ENCODE results near the gene DCTD.

Gene DCTD

GRCh38 chr4:182863501-182863900 lies 53.7 kb downstream of the DCTD start:
- Histone ChIP-seq H3K36me3 (ENCODE audit: insufficient read depth, low read length) (no peaks in the 10 kb centered on the region), H3K4me1 (ENCODE audit: insufficient read depth, low read length) (no peaks in the 10 kb centered on the region), H3K4me3 (ENCODE audit: low read depth in 1 of 2, low read length in 2 of 2) (no peak overlapping the region), H3K27ac (ENCODE audit: low read depth, low read length) (no peak overlapping the region), H3K27me3 (ENCODE audit: control insufficient read depth in 1 of 2, insufficient read depth in 2 of 2, low read length in 2 of 2) (no peaks in the 10 kb centered on the region), H3K9ac (ENCODE audit: low read length) (no peak overlapping the region), H3K9me3 (ENCODE audit: low read length) (no peaks in the 10 kb centered on the region)

GRCh38 chr4:182862921-182863320 lies 54.3 kb downstream of the DCTD start:
- no peak overlapping the region for H3K9ac ChIP-seq (ENCODE audit: low read length)
- H3K36me3 ChIP-seq (ENCODE audit: insufficient read depth, low read length), result no peaks in the 10 kb centered on the region
- H3K9me3 ChIP-seq (ENCODE audit: low read length), result no peaks in the 10 kb centered on the region
- no peak overlapping the region for H3K4me3 ChIP-seq (ENCODE audit: low read depth in 1 of 2, low read length in 2 of 2)
- no peak overlapping the region for H3K27ac ChIP-seq (ENCODE audit: low read depth, low read length)
- no peaks in the 10 kb centered on the region for H3K27me3 ChIP-seq (ENCODE audit: control insufficient read depth in 1 of 2, insufficient read depth in 2 of 2, low read length in 2 of 2)
- H3K4me1 ChIP-seq (ENCODE audit: insufficient read depth, low read length), result no peaks in the 10 kb centered on the region

- no peaks in the 10 kb centered on the region for H3K36me3 ChIP-seq (ENCODE audit: insufficient read depth, low read length)
- H3K4me3 ChIP-seq (ENCODE audit: low read depth in 1 of 2, low read length in 2 of 2), result no peak overlapping the region
- no peaks in the 10 kb centered on the region for H3K4me1 ChIP-seq (ENCODE audit: insufficient read depth, low read length)
- no peak overlapping the region for H3K27ac ChIP-seq (ENCODE audit: low read depth, low read length)
- no peak overlapping the region for H3K9ac ChIP-seq (ENCODE audit: low read length)
- H3K27me3 ChIP-seq (ENCODE audit: control insufficient read depth in 1 of 2, insufficient read depth in 2 of 2, low read length in 2 of 2), result no peaks in the 10 kb centered on the region
- no peaks in the 10 kb centered on the region for H3K9me3 ChIP-seq (ENCODE audit: low read length)
Measured at GRCh38 chr4:182862141-182862875, 54.9 kb downstream of the DCTD start.

GRCh38 chr4:182861346-182861745 lies 55.8 kb downstream of the DCTD start:
- H3K27ac ChIP-seq (ENCODE audit: low read depth, low read length), result no peak overlapping the region
- H3K27me3 ChIP-seq (ENCODE audit: control insufficient read depth in 1 of 2, insufficient read depth in 2 of 2, low read length in 2 of 2), result no peaks in the 10 kb centered on the region
- no peaks in the 10 kb centered on the region for H3K36me3 ChIP-seq (ENCODE audit: insufficient read depth, low read length)
- H3K9ac ChIP-seq (ENCODE audit: low read length), result no peak overlapping the region
- H3K9me3 ChIP-seq (ENCODE audit: low read length), result no peaks in the 10 kb centered on the region
- H3K4me1 ChIP-seq (ENCODE audit: insufficient read depth, low read length), result no peaks in the 10 kb centered on the region
- H3K4me3 ChIP-seq (ENCODE audit: low read depth in 1 of 2, low read length in 2 of 2), result no peak overlapping the region

- no peak overlapping the region for H3K27ac ChIP-seq (ENCODE audit: low read depth, low read length)
- no peak overlapping the region for H3K9ac ChIP-seq (ENCODE audit: low read length)
- no peaks in the 10 kb centered on the region for H3K9me3 ChIP-seq (ENCODE audit: low read length)
- no peak overlapping the region for H3K4me3 ChIP-seq (ENCODE audit: low read depth in 1 of 2, low read length in 2 of 2)
- H3K36me3 ChIP-seq (ENCODE audit: insufficient read depth, low read length), result no peaks in the 10 kb centered on the region
- no peaks in the 10 kb centered on the region for H3K27me3 ChIP-seq (ENCODE audit: control insufficient read depth in 1 of 2, insufficient read depth in 2 of 2, low read length in 2 of 2)
- no peaks in the 10 kb centered on the region for H3K4me1 ChIP-seq (ENCODE audit: insufficient read depth, low read length)
Measured at GRCh38 chr4:182859730-182860129, 57.5 kb downstream of the DCTD start.

GRCh38 chr4:182858711-182859110 lies 58.5 kb downstream of the DCTD start:
- no peaks in the 10 kb centered on the region for H3K36me3 ChIP-seq (ENCODE audit: insufficient read depth, low read length)
- H3K27me3 ChIP-seq (ENCODE audit: control insufficient read depth in 1 of 2, insufficient read depth in 2 of 2, low read length in 2 of 2), result no peaks in the 10 kb centered on the region
- no peaks in the 10 kb centered on the region for H3K4me1 ChIP-seq (ENCODE audit: insufficient read depth, low read length)
- H3K27ac ChIP-seq (ENCODE audit: low read depth, low read length), result no peak overlapping the region
- no peaks in the 10 kb centered on the region for H3K9me3 ChIP-seq (ENCODE audit: low read length)
- H3K9ac ChIP-seq (ENCODE audit: low read length), result no peak overlapping the region
- no peak overlapping the region for H3K4me3 ChIP-seq (ENCODE audit: low read depth in 1 of 2, low read length in 2 of 2)

GRCh38 chr4:182856862-182857261 lies 60.3 kb downstream of the DCTD start:
- Histone ChIP-seq H3K4me1 (ENCODE audit: insufficient read depth, low read length) (no peaks in the 10 kb centered on the region), H3K9me3 (ENCODE audit: low read length) (no peaks in the 10 kb centered on the region), H3K27ac (ENCODE audit: low read depth, low read length) (no peak overlapping the region), H3K36me3 (ENCODE audit: insufficient read depth, low read length) (no peaks in the 10 kb centered on the region), H3K27me3 (ENCODE audit: control insufficient read depth in 1 of 2, insufficient read depth in 2 of 2, low read length in 2 of 2) (no peaks in the 10 kb centered on the region), H3K9ac (ENCODE audit: low read length) (no peak overlapping the region), H3K4me3 (ENCODE audit: low read depth in 1 of 2, low read length in 2 of 2) (no peak overlapping the region)

- Histone ChIP-seq H3K4me1 (ENCODE audit: insufficient read depth, low read length) (no peaks in the 10 kb centered on the region), H3K27ac (ENCODE audit: low read depth, low read length) (no peak overlapping the region), H3K9ac (ENCODE audit: low read length) (no peak overlapping the region), H3K36me3 (ENCODE audit: insufficient read depth, low read length) (no peaks in the 10 kb centered on the region), H3K27me3 (ENCODE audit: control insufficient read depth in 1 of 2, insufficient read depth in 2 of 2, low read length in 2 of 2) (no peaks in the 10 kb centered on the region), H3K4me3 (ENCODE audit: low read depth in 1 of 2, low read length in 2 of 2) (no peak overlapping the region), H3K9me3 (ENCODE audit: low read length) (no peaks in the 10 kb centered on the region)
Measured at GRCh38 chr4:182855877-182856276, 61.3 kb downstream of the DCTD start.

- H3K9ac ChIP-seq (ENCODE audit: low read length), result no peak overlapping the region
- H3K36me3 ChIP-seq (ENCODE audit: insufficient read depth, low read length), result no peaks in the 10 kb centered on the region
- H3K4me1 ChIP-seq (ENCODE audit: insufficient read depth, low read length), result no peaks in the 10 kb centered on the region
- H3K27ac ChIP-seq (ENCODE audit: low read depth, low read length), result no peak overlapping the region
- no peaks in the 10 kb centered on the region for H3K27me3 ChIP-seq (ENCODE audit: control insufficient read depth in 1 of 2, insufficient read depth in 2 of 2, low read length in 2 of 2)
- no peaks in the 10 kb centered on the region for H3K9me3 ChIP-seq (ENCODE audit: low read length)
- H3K4me3 ChIP-seq (ENCODE audit: low read depth in 1 of 2, low read length in 2 of 2), result no peak overlapping the region
Measured at GRCh38 chr4:182855312-182855711, 61.9 kb downstream of the DCTD start.

- H3K9ac ChIP-seq (ENCODE audit: low read length), result no peak overlapping the region
- no peaks in the 10 kb centered on the region for H3K4me1 ChIP-seq (ENCODE audit: insufficient read depth, low read length)
- H3K36me3 ChIP-seq (ENCODE audit: insufficient read depth, low read length), result no peaks in the 10 kb centered on the region
- H3K27me3 ChIP-seq (ENCODE audit: control insufficient read depth in 1 of 2, insufficient read depth in 2 of 2, low read length in 2 of 2), result no peaks in the 10 kb centered on the region
- H3K4me3 ChIP-seq (ENCODE audit: low read depth in 1 of 2, low read length in 2 of 2), result no peak overlapping the region
- no peaks in the 10 kb centered on the region for H3K9me3 ChIP-seq (ENCODE audit: low read length)
- H3K27ac ChIP-seq (ENCODE audit: low read depth, low read length), result no peak overlapping the region
Measured at GRCh38 chr4:182854466-182854865, 62.7 kb downstream of the DCTD start.

- H3K4me1 ChIP-seq (ENCODE audit: insufficient read depth, low read length), result no peaks in the 10 kb centered on the region
Measured at GRCh38 chr4:182853731-182854330, 63.4 kb downstream of the DCTD start.

GRCh38 chr4:182848685-182849084 lies 68.5 kb downstream of the DCTD start:
- no peak overlapping the region for H3K9ac ChIP-seq (ENCODE audit: low read length)
- no peaks in the 10 kb centered on the region for H3K36me3 ChIP-seq (ENCODE audit: insufficient read depth, low read length)
- no peak overlapping the region for H3K4me3 ChIP-seq (ENCODE audit: low read depth in 1 of 2, low read length in 2 of 2)
- no peaks in the 10 kb centered on the region for H3K9me3 ChIP-seq (ENCODE audit: low read length)
- H3K4me1 ChIP-seq (ENCODE audit: insufficient read depth, low read length), result no peaks in the 10 kb centered on the region
- no peak overlapping the region for H3K27ac ChIP-seq (ENCODE audit: low read depth, low read length)
- H3K27me3 ChIP-seq (ENCODE audit: control insufficient read depth in 1 of 2, insufficient read depth in 2 of 2, low read length in 2 of 2), result no peaks in the 10 kb centered on the region

More at GRCh38 chr4:182853731-182854330, 63.4 kb downstream of the DCTD start:
- Histone ChIP-seq H3K9ac (ENCODE audit: low read length) (no peak overlapping the region), H3K9me3 (ENCODE audit: low read length) (no peaks in the 10 kb centered on the region), H3K27ac (ENCODE audit: low read depth, low read length) (no peak overlapping the region), H3K4me3 (ENCODE audit: low read depth in 1 of 2, low read length in 2 of 2) (no peak overlapping the region), H3K36me3 (ENCODE audit: insufficient read depth, low read length) (no peaks in the 10 kb centered on the region), H3K27me3 (ENCODE audit: control insufficient read depth in 1 of 2, insufficient read depth in 2 of 2, low read length in 2 of 2) (no peaks in the 10 kb centered on the region)

All from muscle layer of colon (tissue), 2 donors.